Measurements from ENCODE around the gene RAI2.
A peak's percentile ranks its signal among the peaks of the same experiment; 100 is the strongest.

Gene RAI2

GRCh38 chrX:17861489-17862011 is 452 bp upstream of the RAI2 start:
- no peak for DNase-seq (ENCODE audit: low read depth)
- H3K4me3 ChIP-seq (ENCODE audit: control insufficient read depth, low read depth, low read length): no peak overlapping the region
- no peak for TF ChIP-seq CTCF (IDR thresholded peaks at IDR 0.05; ENCODE audit: control insufficient read depth, insufficient read depth, low read depth, low read length, missing control alignments)

GRCh38 chrX:17860179-17860780 is 818 bp downstream of the RAI2 start:
- no peak for DNase-seq (ENCODE audit: low read depth)
- H3K4me3 ChIP-seq (ENCODE audit: control insufficient read depth, low read depth, low read length): peak overlapping the region; percentile 20
- no peak for TF ChIP-seq CTCF (IDR thresholded peaks at IDR 0.05; ENCODE audit: control insufficient read depth, insufficient read depth, low read depth, low read length, missing control alignments)

GRCh38 chrX:17859609-17860178 is 1.4 kb downstream of the RAI2 start:
- no peak overlapping the region; the same call in 1 of the 2 replicates for H3K4me3 ChIP-seq (ENCODE audit: control insufficient read depth, low read depth, low read length)
- no peak for DNase-seq (ENCODE audit: low read depth)
- TF ChIP-seq CTCF (IDR thresholded peaks at IDR 0.05; ENCODE audit: control insufficient read depth, insufficient read depth, low read depth, low read length, missing control alignments): no peak

- no peak for TF ChIP-seq CTCF (IDR thresholded peaks at IDR 0.05; ENCODE audit: control insufficient read depth, insufficient read depth, low read depth, low read length, missing control alignments)
- H3K4me3 ChIP-seq (ENCODE audit: control insufficient read depth, low read depth, low read length): no peak overlapping the region
- DNase-seq (ENCODE audit: low read depth): no peak
Observed at GRCh38 chrX:17854531-17854930, 6.6 kb downstream of the RAI2 start.

- no peak overlapping the region for H3K4me3 ChIP-seq (ENCODE audit: control insufficient read depth, low read depth, low read length)
- TF ChIP-seq CTCF (IDR thresholded peaks at IDR 0.05; ENCODE audit: control insufficient read depth, insufficient read depth, low read depth, low read length, missing control alignments): no peak
- DNase-seq (ENCODE audit: low read depth): no peak
Observed at GRCh38 chrX:17854069-17854468, 7.0 kb downstream of the RAI2 start.

GRCh38 chrX:17851874-17852273 is 9.2 kb downstream of the RAI2 start:
- DNase-seq (ENCODE audit: low read depth): no peak
- no peak overlapping the region for H3K4me3 ChIP-seq (ENCODE audit: control insufficient read depth, low read depth, low read length)
- no peak for TF ChIP-seq CTCF (IDR thresholded peaks at IDR 0.05; ENCODE audit: control insufficient read depth, insufficient read depth, low read depth, low read length, missing control alignments)
